Measurements from ENCODE around the gene ARL6IP5.

DNA sequence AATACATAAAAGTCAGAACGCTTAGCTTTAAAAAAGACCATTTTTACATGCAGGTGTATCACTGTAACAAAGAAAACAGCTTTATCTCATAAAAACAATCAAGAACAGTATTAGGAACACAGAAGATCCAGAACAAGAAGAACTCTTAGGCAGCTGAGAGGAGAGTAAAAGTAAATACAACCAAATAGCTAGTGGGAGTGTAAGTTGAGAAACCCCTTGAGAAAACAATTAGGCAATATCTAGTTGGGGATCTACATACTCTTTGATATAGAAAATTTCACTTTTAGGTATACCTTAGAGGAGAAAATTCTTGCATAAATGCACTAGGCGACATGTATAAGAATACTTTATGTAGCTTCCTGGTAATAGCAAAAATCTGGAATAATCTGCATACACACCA lies 40.1 kb upstream of the ARL6IP5 start:
- no peak for TF ChIP-seq POLR2A (IDR thresholded peaks at IDR 0.05; ENCODE audit: low read depth, low read length)
- TF ChIP-seq, protein P1, sequence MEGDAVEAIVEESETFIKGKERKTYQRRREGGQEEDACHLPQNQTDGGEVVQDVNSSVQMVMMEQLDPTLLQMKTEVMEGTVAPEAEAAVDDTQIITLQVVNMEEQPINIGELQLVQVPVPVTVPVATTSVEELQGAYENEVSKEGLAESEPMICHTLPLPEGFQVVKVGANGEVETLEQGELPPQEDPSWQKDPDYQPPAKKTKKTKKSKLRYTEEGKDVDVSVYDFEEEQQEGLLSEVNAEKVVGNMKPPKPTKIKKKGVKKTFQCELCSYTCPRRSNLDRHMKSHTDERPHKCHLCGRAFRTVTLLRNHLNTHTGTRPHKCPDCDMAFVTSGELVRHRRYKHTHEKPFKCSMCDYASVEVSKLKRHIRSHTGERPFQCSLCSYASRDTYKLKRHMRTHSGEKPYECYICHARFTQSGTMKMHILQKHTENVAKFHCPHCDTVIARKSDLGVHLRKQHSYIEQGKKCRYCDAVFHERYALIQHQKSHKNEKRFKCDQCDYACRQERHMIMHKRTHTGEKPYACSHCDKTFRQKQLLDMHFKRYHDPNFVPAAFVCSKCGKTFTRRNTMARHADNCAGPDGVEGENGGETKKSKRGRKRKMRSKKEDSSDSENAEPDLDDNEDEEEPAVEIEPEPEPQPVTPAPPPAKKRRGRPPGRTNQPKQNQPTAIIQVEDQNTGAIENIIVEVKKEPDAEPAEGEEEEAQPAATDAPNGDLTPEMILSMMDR (IDR thresholded peaks at IDR 0.05; ENCODE audit: extremely low read depth in 1 of 2, insufficient read depth in 1 of 2, low read depth in 1 of 2, low read length in 2 of 2), result no peak
- no peak for TF ChIP-seq EZH2 (IDR thresholded peaks at IDR 0.05; ENCODE audit: borderline replicate concordance, low read depth, low read length, severe bottlenecking)
- TF ChIP-seq POLR2AphosphoS5 (IDR thresholded peaks at IDR 0.05; ENCODE audit: insufficient read depth, low read depth, low read length), result no peak
- no peak for TF ChIP-seq JUN (IDR thresholded peaks at IDR 0.05; ENCODE audit: borderline replicate concordance, insufficient read depth, insufficient read length, low read depth)
- no peak for TF ChIP-seq MAX (IDR thresholded peaks at IDR 0.05; ENCODE audit: insufficient read depth, insufficient read length)
- TF ChIP-seq MYC (IDR thresholded peaks at IDR 0.05; ENCODE audit: low read depth, low read length), result no peak
- TF ChIP-seq FOS (IDR thresholded peaks at IDR 0.05; ENCODE audit: borderline replicate concordance, insufficient read depth, low read length), result no peak
- no peak for TF ChIP-seq GATA2 (IDR thresholded peaks at IDR 0.05; ENCODE audit: insufficient read depth, insufficient read length, low read depth, low read length)
